ENCODE data around the gene UTP25.
"Not testable (repeated sequence)": the region's sequence is repeated elsewhere in the genome, so short reads cannot be mapped to it uniquely, and the experiment has no call there.

UTP25 gene

GRCh38 chr1:209786146-209786545 is 41.6 kb upstream of the UTP25 start:
- FAIRE-seq = no peak
- no peak for TF ChIP-seq CTCF (IDR thresholded peaks at IDR 0.05; ENCODE audit: insufficient read depth, missing control alignments)

GRCh38 chr1:209787551-209787950 is 40.2 kb upstream of the UTP25 start:
- TF ChIP-seq CTCF (IDR thresholded peaks at IDR 0.05; ENCODE audit: insufficient read depth, missing control alignments) = no peak
- DNase-seq (ENCODE audit: insufficient read length, low spot score) (no peak), FAIRE-seq (no peak)

More at GRCh38 chr1:209786146-209786545, 41.6 kb upstream of the UTP25 start:
- DNase-seq (ENCODE audit: insufficient read length, low spot score) = no peak

GRCh38 chr1:209789245-209789644 is 38.5 kb upstream of the UTP25 start:
- DNase-seq (ENCODE audit: insufficient read length, low spot score) (no peak), FAIRE-seq (no peak)
- no peak for TF ChIP-seq CTCF (IDR thresholded peaks at IDR 0.05; ENCODE audit: insufficient read depth, missing control alignments)

- FAIRE-seq (no peak), DNase-seq (ENCODE audit: insufficient read length, low spot score) (no peak)
- TF ChIP-seq CTCF (IDR thresholded peaks at IDR 0.05; ENCODE audit: insufficient read depth, missing control alignments) = no peak
Observed at GRCh38 chr1:209790286-209791193, 37.2 kb upstream of the UTP25 start.

- DNase-seq (ENCODE audit: insufficient read length, low spot score) = no peak
- TF ChIP-seq CTCF (IDR thresholded peaks at IDR 0.05; ENCODE audit: insufficient read depth, missing control alignments) = no peak
- no peak for FAIRE-seq
Observed at GRCh38 chr1:209791920-209792319, 35.9 kb upstream of the UTP25 start.

- DNase-seq (ENCODE audit: insufficient read length, low spot score); FAIRE-seq: not testable (repeated sequence)
Observed at GRCh38 chr1:209793711-209794110, 34.1 kb upstream of the UTP25 start.

GRCh38 chr1:209797978-209798639 is 29.7 kb upstream of the UTP25 start:
- no peak for TF ChIP-seq CTCF (IDR thresholded peaks at IDR 0.05; ENCODE audit: insufficient read depth, missing control alignments)
- DNase-seq (ENCODE audit: insufficient read length, low spot score) = no peak
- FAIRE-seq = no peak

Data from D721Med (cell line).